Lower lobe of right lung (tissue), 2 donors: Measurements from ENCODE around the gene C4orf36. TPM values are rescaled to one million over a fixed set of nuclear protein-coding genes. Genes with fewer than 3 reads are reported as not detected.
A peak's percentile ranks its signal among the peaks of the same experiment; 100 is the strongest.

Experiments used
- ATAC-seq, 2 donors: fragments of 200-7000 bp; cut with Tn5 transposase; one replicate each; pipeline ENCODE4 v1.9.1; 2020 to 2022; ENCODE audit warnings: mild to moderate bottlenecking in 2 of 2, moderate library complexity in 2 of 2
- DNase-seq: peaks from one replicate; pipeline ENCODE4 v3.0.0-alpha.2; 2020
- H3K27ac ChIP-seq: fragments of 200-600 bp; one replicate; pipeline ENCODE4 v1.8.0; 2022
- H3K27me3 ChIP-seq: fragments of 200-600 bp; one replicate; pipeline ENCODE4 v1.8.0; 2022; ENCODE audit warnings: low read depth
- H3K36me3 ChIP-seq: fragments of 200-600 bp; one replicate; pipeline ENCODE4 v1.8.0; 2022; ENCODE audit warnings: mild to moderate bottlenecking
- H3K4me1 ChIP-seq: fragments of 200-600 bp; one replicate; pipeline ENCODE4 v1.8.0; 2022
- H3K4me3 ChIP-seq: fragments of 200-600 bp; one replicate; pipeline ENCODE4 v1.8.0; 2022; ENCODE audit warnings: mild to moderate bottlenecking
- H3K9me3 ChIP-seq: fragments of 200-600 bp; one replicate; pipeline ENCODE4 v1.8.0; 2022
- CTCF ChIP-seq: fragments of 200-600 bp; IDR thresholded peaks from one replicate; pipeline ENCODE4 v1.8.0; 2022; ENCODE audit warnings: antibody characterized with exemption, mild to moderate bottlenecking
- intact Hi-C: fragments of 100-400 bp; cut with DNase I; formaldehyde crosslinking; loops from one replicate; pipeline ENCODE4 v1.11.0; 2022
- total RNA-seq: library from RNA; stranded (reverse); fragmentation: NEBNext Ultra II Directional; extraction: Animal tissue kit (Norgen Biotek cat#: 25700); gene quantifications from one replicate; pipeline ENCODE4 v1.2.1, GENCODE V29; 2021
- donor health status: DM: no; HTN: yes; CAD: no; lungs with severe emphysema.

C4orf36 gene
- total RNA-seq, 1 donor from 2014 or later, result 1.6 TPM

- no peak for TF ChIP-seq CTCF
- Histone ChIP-seq H3K4me1 (peaks cover 56% of the 10 kb centered on the region), H3K36me3 (peaks cover 3% of the 10 kb centered on the region), H3K9me3 (no peaks in the 10 kb centered on the region), H3K27ac (peak overlapping the region; percentile 97), H3K27me3 (no peaks in the 10 kb centered on the region), H3K4me3 (peak overlapping the region; percentile 90)
- ATAC-seq (peak; percentile 66 to 68), DNase-seq (peak; percentile 61)
- intact Hi-C loops, result no loop called here
These were observed 43.9 kb upstream of the C4orf36 start for GRCh38 chr4:86935853-86936733.

GRCh38 chr4:86935566-86935852, 43.3 kb upstream of the C4orf36 start:
- intact Hi-C loops, result no loop called here
- peaks cover 55% of the 10 kb centered on the region for H3K4me1 ChIP-seq
- peaks cover 3% of the 10 kb centered on the region for H3K36me3 ChIP-seq
- DNase-seq (no peak), ATAC-seq (peak in 1 of 2 donors; percentile 4)
- no peak for TF ChIP-seq CTCF
- H3K4me3 ChIP-seq, result peak overlapping the region; percentile 90
- no peaks in the 10 kb centered on the region for H3K9me3 ChIP-seq
- H3K27ac ChIP-seq, result peak overlapping the region; percentile 97
- H3K27me3 ChIP-seq, result no peaks in the 10 kb centered on the region

GRCh38 chr4:86934771-86935565, 42.7 kb upstream of the C4orf36 start, which contains the start of gene AFF1:
Gene AFF1 (plus strand): TSS chr4:86935011. CDS start chr4:86948534, 13,523 bp downstream.
- Histone ChIP-seq H3K36me3 (peaks cover 3% of the 10 kb centered on the region), H3K4me3 (peak within 1 kb of the TSS; percentile 90), H3K9me3 (no peaks in the 10 kb centered on the region), H3K27me3 (no peaks in the 10 kb centered on the region), H3K4me1 (peaks cover 50% of the 10 kb centered on the region), H3K27ac (peak within 1 kb of the TSS; percentile 97)
- ATAC-seq, result peak; percentile 93 to 97
- intact Hi-C loops, result no loop called here
- peak; percentile 96 for DNase-seq
- TF ChIP-seq CTCF, result peak; percentile 43

- TF ChIP-seq CTCF, result no peak
- H3K4me3 ChIP-seq, result peak overlapping the region; percentile 90
- H3K9me3 ChIP-seq, result no peaks in the 10 kb centered on the region
- peaks cover 3% of the 10 kb centered on the region for H3K36me3 ChIP-seq
- intact Hi-C loops, result no loop called here
- ATAC-seq (no peak), DNase-seq (no peak)
- H3K4me1 ChIP-seq, result peaks cover 43% of the 10 kb centered on the region
- peak overlapping the region; percentile 97 for H3K27ac ChIP-seq
- H3K27me3 ChIP-seq, result no peaks in the 10 kb centered on the region
These were observed 42.0 kb upstream of the C4orf36 start for GRCh38 chr4:86934147-86934770.
